Activated B cell treated with CpG ODN at 0.5 μM for 24 hours (primary cell): Measurements from ENCODE around the gene TCERG1L. TPM values are rescaled to one million over a fixed set of nuclear protein-coding genes. Genes with fewer than 3 reads are reported as not detected.

ENCODE experiments used
- ATAC-seq: fragments of 200-7000 bp; cut with Tn5 transposase; one replicate; pipeline ENCODE4 v1.10.0; 2021; ENCODE audit warnings: low read depth, mild to moderate bottlenecking, moderate library complexity
- CTCF ChIA-PET: fragments of 350-600 bp; sonication (Branson Sonifier 250); formaldehyde crosslinking; loops from one replicate; lab custom pipeline; 2021; ENCODE audit warnings: antibody characterized with exemption; lab: Charles Lee
- POLR2A ChIA-PET: fragments of 350-600 bp; sonication (Branson Sonifier 250); formaldehyde crosslinking; loops from one replicate; lab custom pipeline; 2021; ENCODE audit warnings: antibody characterized with exemption; lab: Charles Lee
- DNase-seq: peaks from one replicate; pipeline ENCODE4 v3.0.0; 2022
- H3K27ac Mint-ChIP-seq: one replicate; pipeline ENCODE4 v1.8.0; 2020; ENCODE audit warnings: mixed read lengths
- H3K27me3 Mint-ChIP-seq: one replicate; pipeline ENCODE4 v1.8.0; 2021; ENCODE audit warnings: mixed read lengths
- H3K36me3 Mint-ChIP-seq: one replicate; pipeline ENCODE4 v1.8.0; 2021; ENCODE audit warnings: low read depth, mixed read lengths
- H3K4me1 Mint-ChIP-seq: one replicate; pipeline ENCODE4 v1.8.0; 2021; ENCODE audit warnings: mixed read lengths
- H3K4me3 Mint-ChIP-seq: one replicate; pipeline ENCODE4 v1.8.0; 2020; ENCODE audit warnings: mild to moderate bottlenecking, mixed read lengths
- H3K9me3 Mint-ChIP-seq: one replicate; pipeline ENCODE4 v1.8.0; 2020; ENCODE audit warnings: mixed read lengths
- intact Hi-C: fragments of 100-400 bp; cut with micrococcal nuclease; formaldehyde crosslinking; loops from one replicate; pipeline ENCODE4 v1.15.1; 2024
- total RNA-seq: library from RNA; stranded (reverse); gene quantifications from 2 replicates; pipeline ENCODE4 v1.2.3, GENCODE V29; 2022
- TF ChIP-seq, protein P1 (sequence below): fragments of 200-600 bp; IDR thresholded peaks from one replicate; pipeline ENCODE4 v1.8.0; 2022; ENCODE audit warnings: antibody characterized with exemption, mild to moderate bottlenecking

The TCERG1L gene
- total RNA-seq, 1 donor from 2014 or later: not detected

DNA sequence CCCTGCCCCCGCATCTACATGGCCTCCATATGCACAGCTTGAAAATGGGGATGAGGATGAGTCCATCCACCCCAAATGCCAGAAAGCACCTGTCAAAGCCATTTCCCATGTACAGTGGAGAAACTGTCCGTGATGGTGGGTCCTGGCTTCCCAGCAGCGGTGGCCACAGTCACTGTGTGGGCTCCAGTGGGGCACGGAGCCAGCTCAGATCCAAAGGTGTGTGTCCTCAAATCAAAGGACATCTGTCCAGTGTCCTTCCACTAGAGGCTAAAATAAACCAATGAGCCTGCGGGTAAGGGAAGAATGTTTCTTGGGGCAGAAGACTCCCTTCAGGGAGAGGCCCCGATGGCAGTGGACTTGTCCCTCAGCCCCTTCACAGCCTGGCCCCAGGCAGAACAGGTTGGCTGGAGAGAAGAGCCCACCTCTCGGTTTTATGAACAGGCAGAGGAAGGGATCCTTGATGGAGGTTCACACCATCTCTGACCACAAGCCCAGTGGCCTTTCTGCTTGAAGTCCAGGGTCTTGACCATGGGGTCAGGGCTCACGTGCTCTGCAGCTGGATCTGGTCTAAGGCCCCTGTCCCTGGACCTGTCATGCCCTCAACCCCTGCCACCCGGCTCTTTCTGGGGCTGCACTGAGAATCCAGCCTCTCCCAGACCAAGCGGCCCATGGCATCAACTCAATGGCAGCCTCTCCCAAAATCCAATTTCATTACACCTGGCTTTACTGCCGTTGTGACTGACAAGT is 106.9 kb downstream of the TCERG1L start:
- intact Hi-C loops: no loop called here
- H3K36me3 Mint-ChIP-seq: no peaks in the 10 kb centered on the region
- ChIA-PET CTCF (no interaction called here), POLR2A (no interaction called here)
- ATAC-seq: no peak
- no peaks in the 10 kb centered on the region for H3K4me1 Mint-ChIP-seq
- no peaks in the 10 kb centered on the region for H3K9me3 Mint-ChIP-seq
- TF ChIP-seq, protein P1, sequence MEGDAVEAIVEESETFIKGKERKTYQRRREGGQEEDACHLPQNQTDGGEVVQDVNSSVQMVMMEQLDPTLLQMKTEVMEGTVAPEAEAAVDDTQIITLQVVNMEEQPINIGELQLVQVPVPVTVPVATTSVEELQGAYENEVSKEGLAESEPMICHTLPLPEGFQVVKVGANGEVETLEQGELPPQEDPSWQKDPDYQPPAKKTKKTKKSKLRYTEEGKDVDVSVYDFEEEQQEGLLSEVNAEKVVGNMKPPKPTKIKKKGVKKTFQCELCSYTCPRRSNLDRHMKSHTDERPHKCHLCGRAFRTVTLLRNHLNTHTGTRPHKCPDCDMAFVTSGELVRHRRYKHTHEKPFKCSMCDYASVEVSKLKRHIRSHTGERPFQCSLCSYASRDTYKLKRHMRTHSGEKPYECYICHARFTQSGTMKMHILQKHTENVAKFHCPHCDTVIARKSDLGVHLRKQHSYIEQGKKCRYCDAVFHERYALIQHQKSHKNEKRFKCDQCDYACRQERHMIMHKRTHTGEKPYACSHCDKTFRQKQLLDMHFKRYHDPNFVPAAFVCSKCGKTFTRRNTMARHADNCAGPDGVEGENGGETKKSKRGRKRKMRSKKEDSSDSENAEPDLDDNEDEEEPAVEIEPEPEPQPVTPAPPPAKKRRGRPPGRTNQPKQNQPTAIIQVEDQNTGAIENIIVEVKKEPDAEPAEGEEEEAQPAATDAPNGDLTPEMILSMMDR: no peak
- no peak for DNase-seq
- H3K4me3 Mint-ChIP-seq: no peak overlapping the region
- H3K27ac Mint-ChIP-seq: no peak overlapping the region
- H3K27me3 Mint-ChIP-seq: no peaks in the 10 kb centered on the region

DNA sequence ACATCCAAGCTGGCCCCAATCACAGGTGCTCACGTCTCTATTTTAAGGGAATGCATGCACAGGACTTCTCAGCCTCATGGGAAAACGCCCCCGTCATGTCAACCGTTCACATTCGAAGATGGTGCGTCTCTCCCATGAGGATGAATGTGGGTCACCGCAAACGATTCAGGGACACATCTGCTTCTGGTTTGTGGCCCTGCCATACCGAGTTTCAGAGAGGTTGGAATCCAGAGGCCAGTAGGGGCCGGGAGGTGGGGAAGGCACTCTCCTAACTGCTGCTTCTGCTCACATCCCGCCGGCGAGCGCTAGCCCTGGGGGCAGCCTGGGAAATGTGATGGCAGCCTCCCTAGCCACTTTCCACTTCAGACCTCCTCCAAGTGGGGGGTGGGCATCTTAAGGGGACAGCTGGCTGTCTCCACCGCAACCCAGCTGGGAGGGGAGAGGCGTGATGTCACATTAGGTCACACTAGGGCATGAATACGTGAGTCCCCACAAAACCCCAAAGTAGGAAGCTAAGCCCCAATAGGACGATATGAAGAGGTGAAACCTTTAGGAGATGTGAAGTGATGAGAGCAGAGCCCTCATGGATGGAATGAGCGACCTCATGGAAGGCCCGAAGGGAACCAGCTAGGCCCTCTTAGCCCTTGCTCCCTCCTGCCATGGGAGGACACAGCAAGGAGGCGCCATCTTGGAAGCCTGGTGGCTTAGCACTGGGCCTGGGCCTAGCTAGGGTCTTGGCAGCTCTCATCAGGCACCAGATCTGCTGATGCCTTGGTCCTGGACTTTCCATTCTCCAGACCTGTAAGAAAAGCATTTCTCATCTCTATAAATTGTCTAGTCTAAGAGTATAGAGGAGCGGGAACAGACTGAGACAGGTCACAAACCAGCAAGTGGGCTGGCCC is 107.8 kb downstream of the TCERG1L start:
- no peak for DNase-seq
- H3K27me3 Mint-ChIP-seq: no peaks in the 10 kb centered on the region
- TF ChIP-seq, protein P1: no peak
- no peaks in the 10 kb centered on the region for H3K36me3 Mint-ChIP-seq
- POLR2A ChIA-PET: no interaction called here
- intact Hi-C loops: no loop called here
- CTCF ChIA-PET: no interaction called here
- no peak for ATAC-seq
- H3K4me3 Mint-ChIP-seq: no peak overlapping the region
- H3K9me3 Mint-ChIP-seq: no peaks in the 10 kb centered on the region
- no peaks in the 10 kb centered on the region for H3K4me1 Mint-ChIP-seq
- H3K27ac Mint-ChIP-seq: no peak overlapping the region

DNA sequence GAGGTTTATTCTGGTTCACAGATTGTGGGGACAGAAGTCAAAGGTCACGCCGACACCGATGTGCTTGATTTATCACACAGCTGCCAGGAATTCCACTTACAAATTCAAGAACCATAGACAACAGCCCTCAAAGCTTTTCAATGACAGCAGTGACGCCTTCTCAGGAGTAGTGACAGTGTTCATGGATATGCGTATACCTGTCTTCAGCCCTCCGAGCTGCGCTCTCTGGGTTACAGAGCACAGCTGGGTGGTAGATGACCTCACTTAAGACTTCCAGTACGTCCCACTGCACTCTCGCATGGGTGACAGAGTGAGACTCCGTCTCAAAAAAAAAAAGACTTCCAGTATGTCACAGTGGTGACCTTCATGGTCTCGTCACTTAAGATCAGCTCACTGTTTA is 108.5 kb downstream of the TCERG1L start:
- Mint-ChIP-seq H3K27me3 (no peaks in the 10 kb centered on the region), H3K9me3 (no peaks in the 10 kb centered on the region), H3K36me3 (no peaks in the 10 kb centered on the region), H3K4me3 (no peak overlapping the region), H3K27ac (no peak overlapping the region), H3K4me1 (no peaks in the 10 kb centered on the region)
- no peak for DNase-seq
- POLR2A ChIA-PET: no interaction called here
- intact Hi-C loops: no loop called here
- ATAC-seq: no peak
- CTCF ChIA-PET: no interaction called here
- TF ChIP-seq, protein P1: no peak

DNA sequence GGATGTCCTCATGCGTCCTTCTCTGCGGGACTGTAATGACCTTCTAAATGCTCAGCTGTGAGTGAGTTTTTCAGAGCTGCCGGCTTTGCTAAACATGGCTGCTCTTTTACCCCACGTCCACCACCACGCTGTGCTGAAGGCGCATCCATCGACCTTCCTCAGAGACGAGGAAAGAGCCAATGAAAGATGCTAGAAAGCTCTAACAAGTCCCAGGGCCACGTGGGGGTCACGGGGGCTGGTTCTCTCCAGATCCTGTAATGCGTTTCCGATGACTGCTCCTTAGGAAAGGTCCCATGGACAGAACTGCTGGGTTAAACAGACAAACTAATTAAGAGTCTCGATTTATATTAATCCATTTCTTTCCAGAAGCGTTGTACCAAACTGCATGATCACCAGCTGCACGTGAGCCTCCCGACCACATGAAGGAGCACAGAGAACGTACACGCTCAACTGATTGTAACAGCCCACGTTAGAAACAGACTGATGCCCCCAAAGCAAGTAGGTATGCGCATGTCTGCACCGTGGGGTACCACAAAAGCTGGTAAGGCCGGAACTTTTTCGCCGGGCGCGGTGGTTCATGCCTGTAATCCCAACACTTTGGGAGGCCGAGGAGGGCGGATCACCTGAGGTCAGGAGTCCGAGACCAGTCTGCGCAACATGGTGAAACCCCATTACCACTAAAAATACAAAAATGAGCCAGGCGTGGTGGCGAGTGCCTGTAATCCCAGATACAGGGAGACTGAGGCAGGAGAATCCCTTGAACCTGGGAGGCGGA is 109.6 kb downstream of the TCERG1L start:
- no peaks in the 10 kb centered on the region for H3K36me3 Mint-ChIP-seq
- ATAC-seq (no peak), DNase-seq (no peak)
- H3K4me1 Mint-ChIP-seq: no peaks in the 10 kb centered on the region
- intact Hi-C loops: no loop called here
- POLR2A ChIA-PET: no interaction called here
- no peak overlapping the region for H3K4me3 Mint-ChIP-seq
- H3K27ac Mint-ChIP-seq: no peak overlapping the region
- TF ChIP-seq, protein P1: no peak
- H3K27me3 Mint-ChIP-seq: no peaks in the 10 kb centered on the region
- no peaks in the 10 kb centered on the region for H3K9me3 Mint-ChIP-seq
- CTCF ChIA-PET: no interaction called here
